Heart left ventricle (tissue), 16 donors: ENCODE measurements around the gene LDHAL6B. TPM values are rescaled to one million over a fixed set of nuclear protein-coding genes. Genes with fewer than 3 reads are reported as not detected.
A peak's percentile ranks its signal among the peaks of the same experiment; 100 is the strongest.
"Not testable (repeated sequence)": the region's sequence is repeated elsewhere in the genome, so short reads cannot be mapped to it uniquely, and the experiment has no call there.

Experiments used
- ATAC-seq, 4 donors: fragments of 200-7000 bp; cut with Tn5 transposase; one replicate each; pipeline ENCODE4 v1.9.1; 2020 to 2022; ENCODE audit warnings: moderate library complexity in 4 of 4, mild to moderate bottlenecking in 3 of 4, moderate number of reproducible peaks in 1 of 4
- DNase-seq, 5 donors: peaks; one replicate each; pipeline ENCODE4 v3.0.0-alpha.2; 2020
- H3K27ac ChIP-seq, 12 donors: fragments of 200-600 bp; sonication (generic) in 4 of 12; one replicate each; pipeline versions ENCODE4 v1.5.0 to v1.8.0; 2016 to 2022; ENCODE audit warnings: mild to moderate bottlenecking in 2 of 12
- H3K27me3 ChIP-seq, 9 donors: fragments of 200-600 bp; sonication (generic) in 2 of 9; one replicate each; pipeline versions ENCODE4 v1.5.1 to v1.8.0; 2016 to 2022; ENCODE audit warnings: mild to moderate bottlenecking in 3 of 9
- H3K36me3 ChIP-seq, 9 donors: fragments of 200-600 bp; sonication (generic) in 2 of 9; one replicate each; pipeline versions ENCODE4 v1.5.0 to v1.8.0; 2018 to 2022; ENCODE audit warnings: mild to moderate bottlenecking in 2 of 9
- H3K4me1 ChIP-seq, 12 donors: fragments of 200-600 bp; sonication (generic) in 4 of 12; one replicate each; pipeline versions ENCODE4 v1.5.0 to v1.8.0; 2016 to 2022; ENCODE audit warnings: mild to moderate bottlenecking in 3 of 12
- H3K4me3 ChIP-seq, 12 donors: fragments of 200-600 bp; sonication (generic) in 4 of 12; one replicate each; pipeline versions ENCODE4 v1.5.0 to v1.8.0; 2017 to 2022; ENCODE audit warnings: mild to moderate bottlenecking in 9 of 12, moderate library complexity in 4 of 12
- H3K9me3 ChIP-seq, 12 donors: fragments of 200-600 bp; sonication (generic) in 4 of 12; one replicate each; pipeline versions ENCODE4 v1.5.0 to v1.8.0; 2016 to 2022; ENCODE audit warnings: mild to moderate bottlenecking in 1 of 12
- POLR2A ChIP-seq, 2 donors: fragments of 450-650 bp; IDR thresholded peaks; one replicate each; pipeline ENCODE4 v1.6.1; 2017; ENCODE audit warnings: antibody characterized with exemption in 2 of 2, mild to moderate bottlenecking in 2 of 2, moderate library complexity in 2 of 2
- WGBS, 4 donors: extraction: QIAGEN DNeasy Blood & Tissue Kit in 2 of 4; methylation state at CpG; one replicate each; pipeline versions ENCODE4 v1.1.5 to v1.1.7; 2013 to 2018; 5-methylcytosine and 5-hydroxymethylcytosine counted together
- intact Hi-C, 10 donors: fragments of 100-400 bp; cut with DNase I; formaldehyde crosslinking; loops; one replicate each; pipeline versions ENCODE4 v1.11.1 to v1.14.2; 2022
- polyA plus RNA-seq, 2 donors: library from polyadenylated mRNA; stranded (reverse); fragments of 200-250 nt; gene quantifications; one replicate each; pipeline ENCODE4 v1.2.3, GENCODE V29; 2013
- total RNA-seq, 9 donors: library from RNA; depleted of rRNA in 2 of 9; stranded (reverse); fragments of >200 nt in 2 of 9; fragmentation: NEBNext Ultra II Directional in 3 of 9; extraction: Animal tissue kit (Norgen Biotek cat#: 25700) in 3 of 9; gene quantifications; one replicate each; pipeline versions ENCODE4 v1.1.0 to v1.2.4, GENCODE V29; 2016 to 2023
- TF ChIP-seq, protein P1 (sequence below), 12 donors: fragments of 200-600 bp; sonication (generic) in 4 of 12; IDR thresholded peaks; one replicate each; pipeline versions ENCODE4 v1.5.0 to v1.8.0; 2018 to 2022; ENCODE audit warnings: antibody characterized with exemption in 12 of 12, mild to moderate bottlenecking in 5 of 12
- donor health status: ischemic (EF 13 %, LVEDD 7.1; RV severe dilation, severe dysfunction).
- donor health status: healthy with polysubstance abuse.
- donor health status: DM: no; HTN: yes; CAD: no.
- donor health status: DM: no; HTN: no; CAD: no.
- donor health status: ischemic (EF 25% LVEDD 6.9; RV normal size, moderate dysfunction).
- donor health status: ischemic (EF 25% LVEDD 5.7; RV mildly dilated, moderate dysfunction).
- donor health status: healthy.
- donor health status: DM: yes; HTN: yes; CAD: no.
- donor health status: ischemic (EF 35%, LVEDD 5.7; RV mildly dilated, moderate dysfunction).
- donor health status: nonischemic (EF 11% LVEDD 7.7; RV severe dilation, severe dysfunction).
- donor health status: DM: yes; HTN: yes; CAD: no.
- donor health status: PGD.
- donor health status: ischemic (EF 29% LVEDD 5.4; RV normal size, mild dysfunction).
- donor health status: nonischemic (EF 23%, LVEDD 6.1; RV moderate dilation, normal function).

Gene LDHAL6B
- total and polyA plus RNA-seq, 11 donors, result not detected

DNA sequence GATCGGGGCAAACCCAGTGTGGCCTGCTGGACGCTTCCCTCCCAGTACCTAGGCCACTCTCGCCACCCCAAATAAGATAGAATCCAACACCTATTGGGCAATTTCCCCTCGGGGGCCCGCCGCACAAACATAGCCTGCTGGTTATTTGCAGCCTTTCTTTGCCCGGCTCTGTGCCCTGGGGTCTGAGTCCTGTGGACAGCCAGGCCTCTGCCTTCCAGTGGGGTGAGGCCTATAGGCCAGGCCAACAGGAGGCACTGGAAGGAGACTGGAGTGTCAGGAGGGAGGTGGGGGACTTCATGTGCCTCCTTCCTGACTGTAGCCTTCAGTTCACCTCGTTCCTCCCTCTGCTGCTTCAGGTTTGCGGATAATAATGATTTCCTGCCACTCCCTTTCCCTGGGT, 47.4 kb upstream of the LDHAL6B start:
- H3K36me3 ChIP-seq, result peaks cover 0 to 93% (median 75%) of the 10 kb centered on the region in 9 donors
- no peaks in the 10 kb centered on the region for H3K9me3 ChIP-seq
- intact Hi-C loops, result no loop called here

GRCh38 chr15:59160880-59161593, 45.6 kb upstream of the LDHAL6B start:
- intact Hi-C loops, result loop anchor here in 2 of 10 donors (5.0 to 10.0 kb wide), 2 partner anchors 334 to 336 kb away; no protein-coding TSS in a partner anchor
- H3K27ac ChIP-seq, result no peak overlapping the region
- H3K4me1 ChIP-seq, result no peaks in the 10 kb centered on the region
- H3K36me3 ChIP-seq, result peaks cover 0 to 86% (median 63%) of the 10 kb centered on the region in 9 donors
- 89 to 91% (median 89%) methylated on average over 21 to 23 of the region's 23 CpGs for WGBS, 4 donors
- no peak overlapping the region for H3K4me3 ChIP-seq
- TF ChIP-seq, protein P1, sequence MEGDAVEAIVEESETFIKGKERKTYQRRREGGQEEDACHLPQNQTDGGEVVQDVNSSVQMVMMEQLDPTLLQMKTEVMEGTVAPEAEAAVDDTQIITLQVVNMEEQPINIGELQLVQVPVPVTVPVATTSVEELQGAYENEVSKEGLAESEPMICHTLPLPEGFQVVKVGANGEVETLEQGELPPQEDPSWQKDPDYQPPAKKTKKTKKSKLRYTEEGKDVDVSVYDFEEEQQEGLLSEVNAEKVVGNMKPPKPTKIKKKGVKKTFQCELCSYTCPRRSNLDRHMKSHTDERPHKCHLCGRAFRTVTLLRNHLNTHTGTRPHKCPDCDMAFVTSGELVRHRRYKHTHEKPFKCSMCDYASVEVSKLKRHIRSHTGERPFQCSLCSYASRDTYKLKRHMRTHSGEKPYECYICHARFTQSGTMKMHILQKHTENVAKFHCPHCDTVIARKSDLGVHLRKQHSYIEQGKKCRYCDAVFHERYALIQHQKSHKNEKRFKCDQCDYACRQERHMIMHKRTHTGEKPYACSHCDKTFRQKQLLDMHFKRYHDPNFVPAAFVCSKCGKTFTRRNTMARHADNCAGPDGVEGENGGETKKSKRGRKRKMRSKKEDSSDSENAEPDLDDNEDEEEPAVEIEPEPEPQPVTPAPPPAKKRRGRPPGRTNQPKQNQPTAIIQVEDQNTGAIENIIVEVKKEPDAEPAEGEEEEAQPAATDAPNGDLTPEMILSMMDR (IDR thresholded peaks at IDR 0.05), result peak in 6 of 12 donors; percentile 15 to 42 (median 22)
- TF ChIP-seq POLR2A (IDR thresholded peaks at IDR 0.05), result no peak
- DNase-seq (no peak), ATAC-seq (no peak)
- H3K9me3 ChIP-seq, result no peaks in the 10 kb centered on the region
- no peaks in the 10 kb centered on the region for H3K27me3 ChIP-seq

More for the DNA sequence above, 47.4 kb upstream of the LDHAL6B start:
- DNase-seq (no peak), ATAC-seq (no peak)
- H3K4me3 ChIP-seq, result no peak overlapping the region
- H3K4me1 ChIP-seq, result no peaks in the 10 kb centered on the region
- no peak overlapping the region for H3K27ac ChIP-seq
- WGBS, 4 donors, result 85 to 93% (median 86%) methylated on average over 9 of the region's 9 CpGs
- no peaks in the 10 kb centered on the region for H3K27me3 ChIP-seq
- TF ChIP-seq POLR2A (IDR thresholded peaks at IDR 0.05), result no peak
- TF ChIP-seq, protein P1 (IDR thresholded peaks at IDR 0.05), result no peak

DNA sequence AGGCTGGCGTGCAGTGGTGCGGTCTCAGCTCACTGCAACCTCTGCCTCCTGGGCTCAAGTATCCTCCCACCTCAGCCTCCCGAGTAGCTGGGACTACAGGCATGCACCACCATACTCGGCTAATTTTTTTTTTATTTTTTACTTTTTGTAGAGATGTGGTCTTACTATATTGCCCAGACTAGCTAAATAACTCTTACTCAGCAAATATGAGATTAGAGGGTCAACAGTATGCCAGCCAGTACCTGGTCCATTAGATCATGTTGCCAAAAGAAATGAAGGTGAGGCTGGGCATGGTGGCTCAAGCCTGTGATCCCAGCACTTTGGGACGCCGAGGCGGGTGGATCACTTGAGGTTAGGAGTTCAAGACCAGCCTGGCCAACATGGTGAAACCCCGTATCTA, 44.6 kb upstream of the LDHAL6B start:
- not testable (repeated sequence) for ATAC-seq, H3K4me3 ChIP-seq, H3K9me3 ChIP-seq, H3K4me1 ChIP-seq, DNase-seq, H3K27ac ChIP-seq, H3K27me3 ChIP-seq
- WGBS, 4 donors, result 93 to 97% (median 97%) methylated on average over 8 of the region's 8 CpGs
- intact Hi-C loops, result loop anchor here in 2 of 10 donors (5.0 to 10.0 kb wide), 2 partner anchors 333 to 335 kb away; no protein-coding TSS in a partner anchor
- peaks cover 0 to 85% (median 58%) of the 10 kb centered on the region in 9 donors for H3K36me3 ChIP-seq

DNA sequence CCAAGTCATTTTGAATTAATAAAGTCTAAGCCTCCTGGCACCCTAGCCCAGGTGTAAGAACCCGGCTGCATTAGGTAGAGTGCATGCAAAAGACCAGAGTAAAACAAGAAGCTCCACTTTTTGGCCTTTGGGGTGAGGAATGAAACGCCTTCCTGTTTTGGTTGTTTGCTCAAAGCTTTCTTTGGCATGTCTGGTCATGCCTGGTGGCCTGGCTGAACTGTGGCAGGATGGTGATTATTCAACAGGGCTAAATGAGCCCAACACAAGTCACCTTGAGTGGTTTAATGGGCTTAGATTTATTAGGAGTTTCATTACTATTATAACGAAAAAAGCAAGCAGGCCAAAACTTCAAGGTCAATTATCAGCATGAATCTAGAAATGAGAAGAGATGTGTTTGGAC, 40.9 kb upstream of the LDHAL6B start:
- H3K4me3 ChIP-seq, result no peak overlapping the region
- peaks cover 0 to 59% (median 31%) of the 10 kb centered on the region in 9 donors for H3K36me3 ChIP-seq
- intact Hi-C loops, result loop anchor here in 1 of 10 donors (10.0 kb wide), 1 partner anchor 329 kb away; no protein-coding TSS in a partner anchor
- H3K27me3 ChIP-seq, result no peaks in the 10 kb centered on the region
- H3K9me3 ChIP-seq, result no peaks in the 10 kb centered on the region
- peaks cover 0 to 27% (median 0%) of the 10 kb centered on the region in 12 donors for H3K4me1 ChIP-seq
- no peak for DNase-seq
- no peak for ATAC-seq
- 84 to 94% (median 92%) methylated on average over 3 of the region's 3 CpGs for WGBS, 4 donors
- TF ChIP-seq, protein P1 (IDR thresholded peaks at IDR 0.05), result no peak
- no peak for TF ChIP-seq POLR2A (IDR thresholded peaks at IDR 0.05)
- no peak overlapping the region for H3K27ac ChIP-seq
